ENCODE measurements around the gene ACP6.
A peak's percentile ranks its signal among the peaks of the same experiment; 100 is the strongest.

ACP6 gene

GRCh38 chr1:147673816-147674215 lies 3.5 kb upstream of the ACP6 start:
- no peak for FAIRE-seq

GRCh38 chr1:147673406-147673805 lies 3.1 kb upstream of the ACP6 start:
- TF ChIP-seq POLR2A (IDR thresholded peaks at IDR 0.05; ENCODE audit: low read depth, low read length) = no peak
- no peak for DNase-seq (ENCODE audit: insufficient read length, low spot score)
- no peak for FAIRE-seq

More at GRCh38 chr1:147673816-147674215, 3.5 kb upstream of the ACP6 start:
- DNase-seq (ENCODE audit: insufficient read length, low spot score) = no peak
- TF ChIP-seq POLR2A (IDR thresholded peaks at IDR 0.05; ENCODE audit: low read depth, low read length) = no peak

GRCh38 chr1:147669469-147670318 lies 630 bp downstream of the ACP6 start:
- FAIRE-seq (no peak), DNase-seq (ENCODE audit: insufficient read length, low spot score) (peak; percentile 40)
- 0 out of 2 replicates have a peak, but pooled peaks have one; percentile 10 for TF ChIP-seq POLR2A (IDR thresholded peaks at IDR 0.05; ENCODE audit: low read depth, low read length)

GRCh38 chr1:147665521-147665920 lies 4.8 kb downstream of the ACP6 start:
- DNase-seq (ENCODE audit: insufficient read length, low spot score) (no peak), FAIRE-seq (no peak)

GRCh38 chr1:147664206-147664605 lies 6.1 kb downstream of the ACP6 start:
- no peak for FAIRE-seq
- TF ChIP-seq POLR2A (IDR thresholded peaks at IDR 0.05; ENCODE audit: low read depth, low read length) = no peak

More at GRCh38 chr1:147665521-147665920, 4.8 kb downstream of the ACP6 start:
- TF ChIP-seq POLR2A (IDR thresholded peaks at IDR 0.05; ENCODE audit: low read depth, low read length) = no peak

GRCh38 chr1:147654511-147654910 lies 15.8 kb downstream of the ACP6 start:
- no peak for TF ChIP-seq POLR2A (IDR thresholded peaks at IDR 0.05; ENCODE audit: low read depth, low read length)

More at GRCh38 chr1:147664206-147664605, 6.1 kb downstream of the ACP6 start:
- DNase-seq (ENCODE audit: insufficient read length, low spot score) = no peak

GRCh38 chr1:147652306-147652705 lies 18.0 kb downstream of the ACP6 start:
- TF ChIP-seq POLR2A (IDR thresholded peaks at IDR 0.05; ENCODE audit: low read depth, low read length) = no peak
- FAIRE-seq (no peak), DNase-seq (ENCODE audit: insufficient read length, low spot score) (no peak)

More at GRCh38 chr1:147654511-147654910, 15.8 kb downstream of the ACP6 start:
- FAIRE-seq (no peak), DNase-seq (ENCODE audit: insufficient read length, low spot score) (no peak)

GRCh38 chr1:147651466-147651865 lies 18.9 kb downstream of the ACP6 start:
- FAIRE-seq (no peak), DNase-seq (ENCODE audit: insufficient read length, low spot score) (no peak)
- TF ChIP-seq POLR2A (IDR thresholded peaks at IDR 0.05; ENCODE audit: low read depth, low read length) = no peak

GRCh38 chr1:147648933-147649332 lies 21.4 kb downstream of the ACP6 start:
- FAIRE-seq (no peak), DNase-seq (ENCODE audit: insufficient read length, low spot score) (no peak)
- no peak for TF ChIP-seq POLR2A (IDR thresholded peaks at IDR 0.05; ENCODE audit: low read depth, low read length)

GRCh38 chr1:147647796-147648633 lies 22.3 kb downstream of the ACP6 start:
- no peak for TF ChIP-seq POLR2A (IDR thresholded peaks at IDR 0.05; ENCODE audit: low read depth, low read length)
- FAIRE-seq = no peak
- no peak for DNase-seq (ENCODE audit: insufficient read length, low spot score)

- no peak for DNase-seq (ENCODE audit: insufficient read length, low spot score)
- no peak for FAIRE-seq
- TF ChIP-seq POLR2A (IDR thresholded peaks at IDR 0.05; ENCODE audit: low read depth, low read length) = no peak
Measured at GRCh38 chr1:147643974-147644373, 26.4 kb downstream of the ACP6 start.

- FAIRE-seq = peak; percentile 20
- peak; percentile 41 for DNase-seq (ENCODE audit: insufficient read length, low spot score)
- TF ChIP-seq POLR2A (IDR thresholded peaks at IDR 0.05; ENCODE audit: low read depth, low read length) = no peak
Measured at GRCh38 chr1:147641695-147642592, 28.4 kb downstream of the ACP6 start.

- FAIRE-seq (no peak), DNase-seq (ENCODE audit: insufficient read length, low spot score) (no peak)
- no peak for TF ChIP-seq POLR2A (IDR thresholded peaks at IDR 0.05; ENCODE audit: low read depth, low read length)
Measured at GRCh38 chr1:147641291-147641690, 29.0 kb downstream of the ACP6 start.
